Activated CD8-positive, alpha-beta memory T cell treated with anti-CD3 and anti-CD28 coated beads for 24 hours (primary cell): ENCODE data around the gene KRT6B.
"Not testable (repeated sequence)": the region's sequence is repeated elsewhere in the genome, so short reads cannot be mapped to it uniquely, and the experiment has no call there.

Source experiments
- DNase-seq: peaks from one replicate; pipeline ENCODE4 v3.0.0-alpha.2; 2020

The KRT6B gene

DNA sequence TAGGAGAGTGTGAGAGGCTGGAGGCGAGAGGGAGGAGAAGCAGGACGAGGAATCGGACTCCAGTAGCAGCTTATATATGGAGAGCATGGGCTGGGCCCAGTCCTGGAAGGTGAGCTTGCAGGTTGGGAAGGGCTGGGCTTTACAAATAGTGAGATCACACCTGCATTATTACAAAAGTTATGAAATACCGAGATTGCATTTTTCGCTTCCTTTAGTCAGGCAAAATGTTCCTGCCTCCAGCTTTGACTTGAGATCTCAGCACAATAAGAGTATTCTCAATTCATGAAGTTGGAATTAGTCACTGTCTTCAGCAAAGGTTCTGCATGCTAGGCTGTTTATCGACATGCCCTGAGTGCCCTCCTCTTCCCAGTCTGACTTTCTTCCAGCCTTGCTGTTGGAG is at the start of gene KRT6B:
TSS of gene KRT6B (minus strand) at position 46 of the 400 bp plus-strand sequence. CDS start 68 bp downstream, outside the sequence.
- no peak for DNase-seq

DNA sequence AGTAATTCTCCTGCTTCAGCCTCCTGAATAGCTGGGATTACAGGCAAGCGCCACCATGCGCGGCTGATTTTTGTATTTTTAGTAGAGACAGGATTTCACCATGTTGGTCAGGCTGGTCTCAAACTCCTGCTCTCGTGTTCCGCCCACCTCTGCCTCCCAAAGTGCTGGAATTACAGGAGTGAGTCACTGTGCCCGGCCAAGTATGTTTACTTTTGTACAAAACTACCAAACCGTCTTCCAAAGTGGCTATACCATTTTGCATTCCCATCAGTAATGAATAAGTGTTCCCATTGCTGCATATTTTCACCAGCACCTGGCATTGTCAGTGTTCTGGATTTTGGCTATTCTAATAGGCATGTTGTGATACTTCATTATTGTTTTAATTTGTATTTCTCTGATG is 49.5 kb upstream of the KRT6B start:
- DNase-seq, result no peak

- DNase-seq, result not testable (repeated sequence)
These were observed 48.6 kb upstream of the KRT6B start for GRCh38 chr12:52500574-52500973.

GRCh38 chr12:52499806-52500560 is 48.0 kb upstream of the KRT6B start:
- no peak for DNase-seq

DNA sequence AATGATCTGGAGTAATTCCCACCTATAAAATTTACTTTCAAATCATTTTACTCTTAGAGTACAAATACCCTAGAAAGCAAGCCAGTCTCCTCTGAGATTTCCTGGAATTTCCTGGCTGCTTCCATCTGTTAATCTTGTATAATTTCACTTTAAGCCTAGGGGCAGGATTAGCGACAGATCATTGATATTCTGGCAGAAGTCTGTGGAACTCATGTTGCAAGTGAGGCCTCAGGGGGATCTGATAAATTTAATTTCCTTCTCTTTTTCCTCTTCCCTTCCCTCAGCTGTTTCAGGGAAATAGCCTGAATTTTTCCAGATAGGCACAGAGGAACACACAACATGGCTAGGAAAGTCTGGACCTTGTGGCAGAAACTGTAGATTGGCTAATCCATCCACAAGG is 47.0 kb upstream of the KRT6B start:
- DNase-seq, result no peak

GRCh38 chr12:52497975-52498374 is 46.0 kb upstream of the KRT6B start:
- no peak for DNase-seq

- DNase-seq, result no peak
These were observed 44.7 kb upstream of the KRT6B start for GRCh38 chr12:52496590-52497071.

DNA sequence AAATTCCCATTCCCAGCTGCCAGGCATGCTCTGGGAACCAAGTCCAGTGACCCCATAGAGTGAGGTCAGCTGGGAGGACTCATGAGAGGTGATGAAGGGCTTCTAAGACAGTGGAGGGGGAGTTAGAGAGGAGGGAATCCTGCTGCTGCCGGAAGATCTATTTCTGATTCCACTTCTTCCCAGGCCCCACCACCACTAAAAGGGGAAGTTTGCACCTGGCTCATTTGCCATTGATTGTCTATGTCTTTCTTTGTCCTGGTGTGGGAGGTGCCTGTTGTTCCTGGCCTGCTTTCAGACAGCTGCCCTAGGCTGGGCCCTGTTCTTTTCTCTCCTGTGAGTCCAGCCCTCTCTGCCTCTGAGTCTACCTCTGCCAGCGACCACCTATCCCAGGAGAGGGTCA is 44.1 kb upstream of the KRT6B start:
- no peak for DNase-seq

GRCh38 chr12:52495389-52495788 is 43.4 kb upstream of the KRT6B start:
- no peak for DNase-seq

DNA sequence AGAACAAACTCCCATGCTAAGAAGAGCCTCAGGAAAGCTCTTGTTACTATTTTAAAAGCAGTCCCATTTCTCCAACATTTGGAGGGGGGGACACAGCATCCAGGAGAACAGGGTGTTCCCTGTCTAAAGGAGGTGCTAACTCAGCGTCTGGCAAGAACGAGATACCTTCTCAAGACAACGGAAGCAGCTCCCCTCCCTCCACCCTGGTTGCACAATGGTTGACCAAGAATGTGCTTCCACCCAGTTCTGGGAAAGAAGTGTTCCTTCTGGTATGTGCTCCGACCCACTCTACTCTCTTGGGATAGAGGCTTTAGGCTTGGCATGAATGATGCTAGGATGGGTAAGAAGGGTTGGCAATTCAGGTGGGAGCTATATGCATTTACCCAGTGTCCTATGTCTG is 42.6 kb upstream of the KRT6B start:
- no peak for DNase-seq

- DNase-seq, result no peak
These were observed 42.2 kb upstream of the KRT6B start for GRCh38 chr12:52494100-52494499.

DNA sequence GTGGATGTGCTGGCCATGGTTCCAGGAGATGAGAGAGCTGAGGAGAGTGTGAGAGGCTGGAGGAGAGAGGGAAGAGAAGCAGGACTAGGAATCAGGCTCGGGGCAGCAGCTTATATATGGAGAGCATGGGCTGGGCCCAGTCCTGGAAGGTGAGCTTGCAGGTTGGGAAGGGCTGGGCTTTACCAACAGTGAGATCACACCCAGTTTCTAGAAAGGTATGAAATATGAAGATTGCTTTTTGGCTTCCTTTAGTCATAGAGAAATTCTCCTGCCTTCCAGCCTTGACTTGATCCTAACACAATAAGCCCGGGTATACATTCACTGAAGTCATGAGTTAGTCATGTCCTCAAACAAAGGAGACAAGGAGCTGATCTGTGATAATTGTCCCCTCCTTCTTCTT is 41.2 kb upstream of the KRT6B start, which contains the start of gene KRT6A:
TSS of gene KRT6A (minus strand) at position 86 of the 400 bp plus-strand sequence. CDS start at position 17, 69 bp downstream.
- no peak for DNase-seq

- DNase-seq, result not testable (repeated sequence)
These were observed 40.5 kb upstream of the KRT6B start for GRCh38 chr12:52492405-52492804.

- DNase-seq, result not testable (repeated sequence)
These were observed 39.5 kb upstream of the KRT6B start for GRCh38 chr12:52491495-52491894.

DNA sequence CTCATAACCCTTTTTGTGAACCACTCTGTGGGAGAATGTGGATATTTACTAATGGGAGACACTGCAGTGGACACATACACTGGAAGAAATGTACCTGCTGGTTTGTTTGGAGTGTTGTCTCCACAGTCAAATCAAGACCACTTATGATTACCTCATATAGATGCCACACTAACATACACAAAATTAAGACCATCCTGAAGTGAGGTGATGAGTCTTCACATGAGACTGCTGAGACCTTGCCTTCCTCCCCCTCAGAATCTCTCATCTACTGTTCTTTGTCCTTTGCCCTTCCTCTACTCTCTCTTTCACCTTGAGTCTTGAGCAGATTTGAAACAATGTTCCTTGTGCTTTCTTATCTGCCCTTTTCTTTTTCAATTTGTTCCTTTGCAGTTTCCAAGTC is 36.8 kb upstream of the KRT6B start:
- no peak for DNase-seq

DNA sequence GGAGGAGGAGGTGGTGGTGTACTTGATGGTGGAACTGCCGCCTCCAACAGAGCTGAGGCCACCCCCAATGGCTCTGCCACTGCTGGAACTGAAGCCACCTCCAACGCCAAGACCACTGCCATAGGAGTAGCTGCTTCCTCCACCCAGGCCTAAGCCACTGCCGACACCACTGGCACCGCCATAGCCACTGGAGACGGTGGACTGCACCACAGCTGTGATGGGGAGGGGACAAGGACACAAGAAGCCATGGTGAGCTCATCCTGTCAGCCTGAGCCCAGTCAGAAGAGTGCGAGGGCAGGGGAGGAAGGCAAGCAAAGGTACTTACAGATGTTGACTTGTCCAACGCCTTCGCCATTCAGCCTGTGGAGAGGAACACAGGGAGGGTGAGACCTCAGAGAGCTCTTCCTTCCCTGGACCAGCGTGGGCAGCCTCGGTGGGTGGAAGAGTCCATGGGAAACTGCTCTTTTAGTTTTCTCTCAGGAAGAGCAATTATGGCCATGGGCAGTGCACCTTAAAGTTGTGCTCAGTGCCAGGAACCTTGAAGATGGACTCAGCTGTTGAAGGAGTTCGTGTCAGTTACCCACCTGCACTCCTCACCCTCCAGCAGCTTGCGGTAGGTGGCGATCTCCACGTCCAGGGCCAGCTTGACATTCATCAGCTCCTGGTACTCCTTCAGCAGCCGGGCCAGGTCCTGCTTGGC is 35.9 kb upstream of the KRT6B start:
- not testable (repeated sequence) for DNase-seq

- no peak for DNase-seq
These were observed 35.3 kb upstream of the KRT6B start for GRCh38 chr12:52487211-52487610.

DNA sequence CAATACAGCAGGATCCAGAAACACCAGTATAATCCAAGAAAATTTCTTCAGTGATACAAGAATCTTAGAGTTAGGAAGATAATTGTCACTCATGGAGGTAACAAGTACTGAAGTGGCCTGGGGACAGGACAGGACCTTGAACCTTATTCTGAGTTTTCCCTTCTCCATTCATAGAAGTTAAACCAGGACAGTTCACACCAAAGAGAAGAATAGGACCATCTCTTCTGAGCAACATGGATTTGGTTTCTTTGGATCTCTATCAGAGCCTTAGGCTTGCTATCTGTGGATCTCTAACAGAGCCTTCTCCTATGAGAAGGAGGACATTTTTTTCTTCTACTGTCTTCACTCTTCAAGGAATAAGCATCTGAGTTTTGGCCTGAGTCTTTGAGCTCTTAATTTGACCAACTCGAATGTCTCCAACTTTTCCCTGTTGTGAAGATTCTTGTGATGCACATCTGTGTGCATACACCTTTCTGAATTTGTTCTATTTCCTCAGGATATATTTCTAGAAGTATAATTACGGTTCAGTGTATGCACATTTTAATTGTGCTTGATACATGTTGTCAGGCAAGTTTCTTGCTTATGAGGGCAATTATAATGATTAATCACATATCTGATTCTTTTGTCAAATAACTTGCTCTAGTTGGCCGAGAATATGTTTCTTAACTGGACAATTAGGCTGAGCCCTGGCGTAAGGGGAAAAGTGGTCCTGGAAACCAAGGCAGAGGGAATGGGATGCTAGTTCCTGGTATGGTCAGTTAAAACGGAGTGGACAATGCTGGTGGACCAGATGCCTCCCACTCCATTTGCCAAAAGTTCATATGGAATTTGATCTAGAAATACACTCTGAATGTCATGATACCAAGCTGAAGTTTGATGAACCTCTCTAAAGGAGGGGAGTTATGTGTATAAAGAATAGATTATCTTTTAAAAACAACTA is 34.5 kb upstream of the KRT6B start:
- no peak for DNase-seq

DNA sequence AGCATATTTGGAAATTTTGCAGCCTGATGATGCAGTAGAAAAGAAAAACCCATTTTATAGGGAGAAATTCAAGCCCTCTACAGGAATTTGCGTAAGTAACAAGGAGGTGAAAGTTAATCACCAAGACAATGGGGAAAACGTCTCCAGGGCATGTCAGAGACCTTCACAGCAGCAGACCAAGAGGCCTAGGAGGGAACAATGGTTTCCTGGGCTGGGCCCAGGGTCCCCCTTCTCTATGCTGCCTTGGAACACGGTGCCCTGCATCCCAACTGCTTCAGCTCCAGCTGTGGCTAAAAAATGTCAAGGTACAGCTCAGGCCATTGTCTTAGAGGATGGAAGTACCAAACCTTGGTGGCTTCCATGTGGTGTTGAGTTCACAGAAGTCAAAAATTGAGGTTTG is 28.1 kb upstream of the KRT6B start:
- DNase-seq, result no peak

GRCh38 chr12:52477651-52478050 is 25.7 kb upstream of the KRT6B start:
- no peak for DNase-seq

DNA sequence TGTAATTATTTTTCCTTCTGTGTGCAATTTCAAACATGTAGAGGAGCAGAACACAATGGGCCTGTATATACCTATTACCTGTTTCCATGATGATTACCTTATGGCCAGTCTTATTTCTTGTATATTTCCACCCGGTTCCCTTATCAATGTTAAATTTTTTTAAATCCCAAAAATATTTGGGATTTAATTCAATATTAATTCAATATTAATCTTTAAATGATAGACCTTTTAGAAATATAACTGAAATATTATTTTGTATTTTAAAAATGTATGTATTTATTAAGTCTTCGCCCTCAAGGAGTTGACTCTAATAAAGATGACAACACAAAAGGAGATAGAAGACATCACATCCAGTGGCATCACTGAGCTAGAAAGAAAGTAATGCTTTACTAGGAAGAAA is 22.3 kb upstream of the KRT6B start:
- DNase-seq, result no peak

DNA sequence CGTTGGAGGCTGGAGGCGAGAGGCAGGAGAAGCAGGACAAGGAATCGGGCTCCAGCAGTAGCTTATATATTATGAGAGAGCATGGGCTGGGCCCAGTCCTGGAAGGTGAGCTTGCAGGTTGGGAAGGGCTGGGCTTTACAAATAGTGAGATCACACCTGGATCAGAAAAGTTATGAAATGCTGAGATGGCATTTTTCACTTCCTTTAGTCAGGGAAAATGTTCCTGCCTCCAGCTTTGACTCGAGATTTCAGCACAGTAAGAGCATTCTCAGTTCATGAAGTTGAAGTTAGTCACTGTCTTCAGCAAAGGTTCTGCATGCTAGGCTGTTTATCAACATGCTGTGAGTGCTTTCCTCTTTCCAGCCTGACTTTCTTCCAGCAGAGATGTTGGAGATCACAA is 21.8 kb upstream of the KRT6B start, which contains the start of gene KRT6C:
TSS of gene KRT6C (minus strand) at position 38 of the 400 bp plus-strand sequence. CDS start 68 bp downstream, outside the sequence.
- DNase-seq, result no peak

DNA sequence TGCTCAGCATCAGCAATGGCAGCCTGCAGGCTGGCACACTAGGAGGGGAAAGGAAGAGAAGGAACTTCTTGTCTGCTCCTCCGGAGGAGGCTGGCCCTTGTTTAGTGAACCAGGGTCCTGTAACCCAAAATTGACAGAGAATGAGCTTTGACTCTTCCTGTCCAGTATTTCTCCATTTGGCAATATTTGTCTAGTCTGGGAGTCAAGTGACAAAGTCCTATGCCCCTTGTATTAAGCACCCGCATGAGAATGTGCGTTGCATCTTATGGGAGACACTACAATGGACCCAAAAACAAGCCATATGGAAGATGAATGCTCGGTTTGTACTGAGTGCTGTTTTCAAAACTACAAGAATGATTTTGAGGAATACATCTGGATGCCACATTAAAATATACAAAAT is 17.9 kb upstream of the KRT6B start:
- no peak for DNase-seq
